AG04450 (cell line): ENCODE data around the gene NLGN1. TPM values are rescaled to one million over a fixed set of nuclear protein-coding genes. Genes with fewer than 3 reads are reported as not detected.

Source experiments
- CTCF ChIA-PET: fragments of 300-600, 350-600 bp; formaldehyde crosslinking; extraction: SDS; loops from one replicate; lab custom pipeline; 2022; ENCODE audit warnings: antibody characterized with exemption, inconsistent platforms; lab: Charles Lee
- POLR2A ChIA-PET: fragments of 350-600 bp; formaldehyde crosslinking; extraction: SDS; loops from one replicate; lab custom pipeline; 2021; ENCODE audit warnings: antibody characterized with exemption, inconsistent platforms; lab: Yijun Ruan, JAX
- DNase-seq: peaks from one replicate; pipeline ENCODE4 v3.0.0-alpha.2; 2011; ENCODE audit warnings: low read depth, low spot score
- H3K27ac ChIP-seq: one replicate; pipeline ENCODE4 v1.5.1; 2012; ENCODE audit warnings: low read depth, low read length, control low read depth
- H3K27me3 ChIP-seq: one replicate; pipeline ENCODE4 v1.6.0; 2012; ENCODE audit warnings: low read length; ENCODE audit not compliant: control insufficient read depth, insufficient read depth
- H3K4me3 ChIP-seq: 2 replicates; pipeline ENCODE4 v1.5.1; 2011; ENCODE audit warnings: mild to moderate bottlenecking, low read depth, low read length, control low read depth
- H3K9me3 ChIP-seq: 2 replicates; pipeline ENCODE4 v1.5.1; 2012; ENCODE audit warnings: low read length; ENCODE audit not compliant: control insufficient read depth, insufficient read depth
- polyA plus RNA-seq: library from polyadenylated mRNA; depleted of rRNA; stranded (reverse); fragments of >200 nt; gene quantifications from 2 replicates; pipeline ENCODE4 v1.2.3, GENCODE V29; 2011
- TF ChIP-seq, protein P1 (sequence below): IDR thresholded peaks from 2 replicates; pipeline ENCODE4 v1.5.1; 2011; ENCODE audit warnings: low read depth, low read length, control low read depth, inconsistent platforms

Gene NLGN1
- polyA plus RNA-seq, 1 experiment, result 1.7 TPM

- no peak overlapping the region for H3K27ac ChIP-seq
- DNase-seq, result no peak
- no peak overlapping the region for H3K4me3 ChIP-seq
- TF ChIP-seq, protein P1, sequence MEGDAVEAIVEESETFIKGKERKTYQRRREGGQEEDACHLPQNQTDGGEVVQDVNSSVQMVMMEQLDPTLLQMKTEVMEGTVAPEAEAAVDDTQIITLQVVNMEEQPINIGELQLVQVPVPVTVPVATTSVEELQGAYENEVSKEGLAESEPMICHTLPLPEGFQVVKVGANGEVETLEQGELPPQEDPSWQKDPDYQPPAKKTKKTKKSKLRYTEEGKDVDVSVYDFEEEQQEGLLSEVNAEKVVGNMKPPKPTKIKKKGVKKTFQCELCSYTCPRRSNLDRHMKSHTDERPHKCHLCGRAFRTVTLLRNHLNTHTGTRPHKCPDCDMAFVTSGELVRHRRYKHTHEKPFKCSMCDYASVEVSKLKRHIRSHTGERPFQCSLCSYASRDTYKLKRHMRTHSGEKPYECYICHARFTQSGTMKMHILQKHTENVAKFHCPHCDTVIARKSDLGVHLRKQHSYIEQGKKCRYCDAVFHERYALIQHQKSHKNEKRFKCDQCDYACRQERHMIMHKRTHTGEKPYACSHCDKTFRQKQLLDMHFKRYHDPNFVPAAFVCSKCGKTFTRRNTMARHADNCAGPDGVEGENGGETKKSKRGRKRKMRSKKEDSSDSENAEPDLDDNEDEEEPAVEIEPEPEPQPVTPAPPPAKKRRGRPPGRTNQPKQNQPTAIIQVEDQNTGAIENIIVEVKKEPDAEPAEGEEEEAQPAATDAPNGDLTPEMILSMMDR, result no peak
- H3K9me3 ChIP-seq, result no peaks in the 10 kb centered on the region
- H3K27me3 ChIP-seq, result no peaks in the 10 kb centered on the region
- CTCF ChIA-PET, result no interaction called here
- POLR2A ChIA-PET, result no interaction called here
Measured at GRCh38 chr3:173887888-173888287, 490.3 kb downstream of the NLGN1 start.

GRCh38 chr3:173889596-173889995, 492.1 kb downstream of the NLGN1 start:
- TF ChIP-seq, protein P1, result no peak
- POLR2A ChIA-PET, result no interaction called here
- Histone ChIP-seq H3K4me3 (no peak overlapping the region), H3K9me3 (no peaks in the 10 kb centered on the region), H3K27ac (no peak overlapping the region), H3K27me3 (no peaks in the 10 kb centered on the region)
- CTCF ChIA-PET, result no interaction called here
- no peak for DNase-seq

GRCh38 chr3:173890091-173890490, 492.5 kb downstream of the NLGN1 start:
- DNase-seq, result no peak
- TF ChIP-seq, protein P1, result no peak
- H3K27ac ChIP-seq, result no peak overlapping the region
- no peaks in the 10 kb centered on the region for H3K27me3 ChIP-seq
- H3K9me3 ChIP-seq, result no peaks in the 10 kb centered on the region
- ChIA-PET CTCF (no interaction called here), POLR2A (no interaction called here)
- no peak overlapping the region for H3K4me3 ChIP-seq

GRCh38 chr3:173891272-173892100, 493.9 kb downstream of the NLGN1 start:
- TF ChIP-seq, protein P1, result no peak
- POLR2A ChIA-PET, result no interaction called here
- no peak for DNase-seq
- Histone ChIP-seq H3K9me3 (no peaks in the 10 kb centered on the region), H3K27ac (no peak overlapping the region), H3K27me3 (no peaks in the 10 kb centered on the region), H3K4me3 (no peak overlapping the region)
- CTCF ChIA-PET, result no interaction called here

DNA sequence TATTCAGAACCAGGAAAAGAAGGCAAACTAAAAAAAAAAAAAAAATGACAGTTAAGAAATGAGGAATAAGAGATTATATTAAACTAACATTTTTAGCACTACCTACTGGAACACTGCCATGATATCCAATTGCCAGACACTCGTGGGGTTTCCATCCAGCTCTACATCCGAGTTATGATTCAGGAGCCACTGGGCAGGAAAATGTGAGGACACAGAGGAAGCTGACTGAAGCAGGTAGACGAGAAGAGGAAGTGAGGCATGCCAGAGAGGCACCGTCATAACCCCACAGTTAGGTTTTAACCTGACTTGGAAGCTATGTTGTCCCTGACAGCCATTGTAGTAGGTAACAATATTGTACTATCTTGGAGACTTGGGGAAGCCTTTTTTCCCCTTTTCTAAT, 495.0 kb downstream of the NLGN1 start:
- no peak for DNase-seq
- CTCF ChIA-PET, result no interaction called here
- no peak overlapping the region for H3K4me3 ChIP-seq
- H3K27ac ChIP-seq, result no peak overlapping the region
- no peaks in the 10 kb centered on the region for H3K27me3 ChIP-seq
- POLR2A ChIA-PET, result no interaction called here
- TF ChIP-seq, protein P1, result no peak
- no peaks in the 10 kb centered on the region for H3K9me3 ChIP-seq
